Gastroesophageal sphincter (tissue), 3 donors: Measurements from ENCODE around the gene FURIN.
"Not testable (repeated sequence)": the region's sequence is repeated elsewhere in the genome, so short reads cannot be mapped to it uniquely, and the experiment has no call there.

ENCODE experiments used
- CTCF ChIP-seq, 4 experiments: fragments of 200-600 bp in 2 of 4; fragments of 450-650 bp in 2 of 4; sonication (generic) in 1 of 4; IDR thresholded peaks; one replicate each; pipeline ENCODE4 v1.5.1; 2017 to 2019; ENCODE audit warnings: antibody characterized with exemption in 4 of 4, mild to moderate bottlenecking in 2 of 4, moderate library complexity in 2 of 4
- EP300 ChIP-seq: sonication (generic); formaldehyde crosslinking; IDR thresholded peaks from one replicate; pipeline ENCODE4 v1.6.1; 2017; ENCODE audit warnings: antibody characterized with exemption, mild to moderate bottlenecking
- POLR2A ChIP-seq, 2 donors: fragments of 450-650 bp; IDR thresholded peaks; one replicate each; pipeline ENCODE4 v1.6.1; 2017; ENCODE audit warnings: antibody characterized with exemption in 2 of 2, mild to moderate bottlenecking in 2 of 2, moderate library complexity in 1 of 2
- POLR2AphosphoS5 ChIP-seq: sonication (generic); formaldehyde crosslinking; IDR thresholded peaks from one replicate; pipeline ENCODE4 v1.6.1; 2017; ENCODE audit warnings: antibody characterized with exemption

- not testable (repeated sequence) for TF ChIP-seq CTCF (IDR thresholded peaks at IDR 0.05); POLR2A (IDR thresholded peaks at IDR 0.05); EP300; POLR2AphosphoS5
Observed at GRCh38 chr15:90825115-90825899, 43.1 kb upstream of the FURIN start.
